IMR-90 (cell line): ENCODE data around the gene SMIM43. TPM values are rescaled to one million over a fixed set of nuclear protein-coding genes. Genes with fewer than 3 reads are reported as not detected.
"Not testable (repeated sequence)": the region's sequence is repeated elsewhere in the genome, so short reads cannot be mapped to it uniquely, and the experiment has no call there.

Source experiments
- ATAC-seq: fragments of 200-7000 bp; cut with Tn5 transposase; 2 replicates; pipeline ENCODE4 v1.9.1; 2020; ENCODE audit warnings: low read depth, mild to moderate bottlenecking, moderate library complexity
- BruUV-seq: library from RNA; stranded (reverse); fragments of 400-500 nt; replicated peaks from 2 replicates; lab custom pipeline; 2021; lab: Mats Ljungman, UMichigan
- CTCF ChIA-PET: fragments of 300-600 bp; formaldehyde crosslinking; extraction: SDS; loops from one replicate; lab custom pipeline; 2021; ENCODE audit warnings: antibody characterized with exemption; lab: Yijun Ruan, JAX
- POLR2A ChIA-PET: fragments of 300-600 bp; sonication (Branson Sonifier 250); formaldehyde crosslinking; loops from one replicate; lab custom pipeline; 2022; ENCODE audit warnings: antibody characterized with exemption; ENCODE audit not compliant: unreplicated experiment; lab: Charles Lee
- DNase-seq: peaks from one replicate; pipeline ENCODE4 v3.0.0; 2013
- H2AFZ ChIP-seq: replicated peaks from 2 replicates; pipeline ENCODE3; 2013; ENCODE audit warnings: low read length, mild to moderate bottlenecking; ENCODE audit not compliant: poor library complexity
- H2AK5ac ChIP-seq: 2 replicates; pipeline ENCODE4 v1.6.1; 2013; ENCODE audit warnings: low read depth, low read length, inconsistent platforms
- H2AK9ac ChIP-seq: replicated peaks from 2 replicates; pipeline ENCODE3; 2013; ENCODE audit warnings: mild to moderate bottlenecking, low read depth, low read length, moderate library complexity; ENCODE audit not compliant: poor library complexity
- H2BK120ac ChIP-seq: 2 replicates; pipeline ENCODE4 v1.6.1; 2013; ENCODE audit warnings: low read depth, low read length, inconsistent platforms
- H2BK15ac ChIP-seq: 3 replicates; pipeline ENCODE4 v1.6.1; 2013; ENCODE audit warnings: low read depth, low read length, inconsistent platforms
- H2BK20ac ChIP-seq: 2 replicates; pipeline ENCODE4 v1.6.1; 2013; ENCODE audit warnings: low read depth, mild to moderate bottlenecking, inconsistent platforms, low read length, moderate library complexity
- H2BK5ac ChIP-seq: 2 replicates; pipeline ENCODE4 v1.6.1; 2013; ENCODE audit warnings: mild to moderate bottlenecking, low read depth, low read length, inconsistent platforms; ENCODE audit not compliant: poor library complexity, severe bottlenecking
- H3K14ac ChIP-seq: replicated peaks from 2 replicates; pipeline ENCODE4 v1.6.1; 2013; ENCODE audit warnings: low read depth, low read length, inconsistent platforms
- H3K18ac ChIP-seq: 2 replicates; pipeline ENCODE4 v1.6.1; 2013; ENCODE audit warnings: low read depth, low read length, control low read depth
- H3K23ac ChIP-seq: 2 replicates; pipeline ENCODE4 v1.6.1; 2013; ENCODE audit warnings: low read depth, low read length, inconsistent platforms
- H3K27ac ChIP-seq: 2 replicates; pipeline ENCODE4 v1.5.1; 2013; ENCODE audit warnings: mild to moderate bottlenecking, control low read depth, low read length; ENCODE audit not compliant: insufficient read depth
- H3K27me3 ChIP-seq: 2 replicates; pipeline ENCODE4 v1.6.1; 2013; ENCODE audit warnings: low read length; ENCODE audit not compliant: control insufficient read depth, insufficient read depth
- H3K36me3 ChIP-seq: 2 replicates; pipeline ENCODE4 v1.6.1; 2013; ENCODE audit warnings: low read length, mixed read lengths; ENCODE audit not compliant: control insufficient read depth, insufficient read depth
- H3K4ac ChIP-seq: 2 replicates; pipeline ENCODE4 v1.6.1; 2013; ENCODE audit warnings: low read depth, low read length, inconsistent platforms
- H3K4me1 ChIP-seq: 2 replicates; pipeline ENCODE4 v1.6.1; 2013; ENCODE audit warnings: low read length, mixed read lengths; ENCODE audit not compliant: control insufficient read depth, insufficient read depth
- H3K4me2 ChIP-seq: 2 replicates; pipeline ENCODE4 v1.6.1; 2013; ENCODE audit warnings: low read depth, mild to moderate bottlenecking, control low read depth, low read length, moderate library complexity
- H3K4me3 ChIP-seq: 2 replicates; pipeline ENCODE4 v1.5.1; 2013; ENCODE audit warnings: low read depth, mild to moderate bottlenecking, control low read depth, low read length, moderate library complexity; ENCODE audit not compliant: insufficient read depth
- H3K56ac ChIP-seq: 2 replicates; pipeline ENCODE4 v1.6.1; 2013; ENCODE audit warnings: low read length, inconsistent platforms; ENCODE audit not compliant: insufficient read depth; ENCODE audit errors: extremely low read depth
- H3K79me1 ChIP-seq, 2 experiments: 2 replicates each; pipeline ENCODE4 v1.6.1; 2013; ENCODE audit warnings: low read length in 2 of 2, inconsistent platforms in 1 of 2, low read depth in 1 of 2
- H3K9ac ChIP-seq: 2 replicates; pipeline ENCODE4 v1.6.1; 2013; ENCODE audit warnings: low read depth, low read length, control low read depth
- H3K9me1 ChIP-seq: 2 replicates; pipeline ENCODE4 v1.6.1; 2013; ENCODE audit warnings: low read length, inconsistent platforms; ENCODE audit not compliant: insufficient read depth
- H3K9me3 ChIP-seq: 2 replicates; pipeline ENCODE4 v1.6.1; 2013; ENCODE audit warnings: low read length; ENCODE audit not compliant: control insufficient read depth, insufficient read depth
- H4K20me1 ChIP-seq: 2 replicates; pipeline ENCODE4 v1.6.1; 2013; ENCODE audit warnings: low read length, inconsistent platforms; ENCODE audit not compliant: insufficient read depth
- H4K5ac ChIP-seq: 2 replicates; pipeline ENCODE4 v1.6.1; 2013; ENCODE audit warnings: mild to moderate bottlenecking, low read depth, low read length, control low read depth
- H4K8ac ChIP-seq, 2 experiments: 2 replicates each; pipeline ENCODE4 v1.6.1; 2013; ENCODE audit warnings: low read depth in 2 of 2, low read length in 2 of 2, control low read depth in 1 of 2, inconsistent platforms in 1 of 2
- H4K91ac ChIP-seq: 2 replicates; pipeline ENCODE4 v1.6.1; 2013; ENCODE audit warnings: low read depth, low read length, inconsistent platforms; ENCODE audit not compliant: insufficient read depth
- CEBPB ChIP-seq: IDR thresholded peaks from 2 replicates; pipeline ENCODE4 v1.6.1; 2012; ENCODE audit warnings: low read depth, low read length, improper control_type of control experiment
- FOS ChIP-seq: fragments of 150-350 bp; IDR thresholded peaks from 2 replicates; pipeline ENCODE4 v1.6.1; 2016; ENCODE audit warnings: low read depth, low read length
- WGBS, 2 experiments: methylation state at CpG; one replicate each; pipeline versions ENCODE4 v1.1.5 to v1.1.7; 2013; ENCODE audit warnings: missing lambda C conversion rate in 2 of 2; ENCODE audit not compliant: insufficient read length in 1 of 2; ENCODE audit errors: extremely low coverage in 2 of 2; 5-methylcytosine and 5-hydroxymethylcytosine counted together
- dilution Hi-C: fragments of 300-500 bp; cut with HindIII; formaldehyde crosslinking; loops from one replicate; pipeline ENCODE4 v1.14.3; 2018; ENCODE audit warnings: low sequenced_read_pairs; ENCODE audit not compliant: unreplicated experiment
- in situ Hi-C: fragments of 300-500 bp; cut with MboI; formaldehyde crosslinking; loops from 3 replicates; pipeline ENCODE4 v1.14.3; 2019; ENCODE audit warnings: low sequenced_read_pairs, inconsistent platforms, mixed read lengths
- intact Hi-C: fragments of 100-400 bp; cut with micrococcal nuclease; formaldehyde crosslinking; loops from 2 replicates; pipeline ENCODE4 v1.10.0; 2022
- polyA plus RNA-seq, 3 experiments: library from polyadenylated mRNA; depleted of rRNA; stranded (reverse); fragments of >200 nt; gene quantifications; 2 replicates each; pipeline ENCODE4 v1.2.3, GENCODE V29; 2012; ENCODE audit warnings: low replicate concordance in 1 of 3
- total RNA-seq: library from RNA; depleted of rRNA; stranded (reverse); fragments of >200 nt; gene quantifications from 2 replicates; pipeline ENCODE4 v1.2.3, GENCODE V29; 2012

SMIM43 gene
- total and polyA plus RNA-seq, 2 of the 4 experiments (the other 2 are of a cell fraction), result 1.4 to 2.8 TPM

DNA sequence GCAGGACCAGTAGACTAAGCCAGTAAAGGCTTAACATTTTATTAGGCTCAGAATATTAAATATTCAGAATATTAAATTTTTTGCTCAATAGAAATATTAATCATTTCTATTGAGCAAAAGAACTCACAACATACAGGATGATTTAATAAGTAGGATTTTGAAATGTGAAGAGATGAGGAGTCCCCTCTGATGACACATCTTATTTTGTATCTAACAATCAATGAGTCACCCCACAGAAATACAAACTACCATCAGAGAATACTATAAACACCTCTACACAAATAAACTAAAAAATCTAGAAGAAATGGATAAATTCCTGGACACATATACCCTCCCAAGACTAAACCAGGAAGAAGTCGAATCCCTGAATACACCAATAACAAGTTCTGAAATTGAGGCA lies 12.8 kb downstream of the SMIM43 start:
- dilution Hi-C loops, result not testable (repeated sequence)
- H3K14ac ChIP-seq, result 0 out of 2 replicates have a peak overlapping the region, but pooled peaks have one; percentile 48
- peak overlapping the region; percentile 79; the same call in 1 of the 2 replicates for H3K4me2 ChIP-seq

More for the DNA sequence above, 12.8 kb downstream of the SMIM43 start:
- Histone ChIP-seq H2BK5ac (peak overlapping the region; percentile 84), H2BK20ac (peak overlapping the region; percentile 61), H4K5ac (peak overlapping the region; percentile 80; the same call in 1 of the 2 replicates), H2BK120ac (peak overlapping the region; percentile 81), H3K18ac (peak overlapping the region; percentile 92; the same call in 1 of the 2 replicates), H4K91ac (peak overlapping the region; percentile 80; the same call in 1 of the 2 replicates), H2BK15ac (peak overlapping the region; percentile 77; the same call in 1 of the 3 replicates), H3K4ac (peak overlapping the region; percentile 92; the same call in 1 of the 2 replicates), H4K8ac (peak overlapping the region; percentile 54 to 65; a peak in 3 of 4 replicates)
- no CpG with 5 or more reads among the region's 1 CpG for WGBS, 2 experiments
- H2AK9ac ChIP-seq, H3K9me1 ChIP-seq, H3K27ac ChIP-seq, intact Hi-C loops, H3K56ac ChIP-seq, H4K20me1 ChIP-seq, in situ Hi-C loops, H3K36me3 ChIP-seq, BruUV-seq, H3K4me3 ChIP-seq, H3K9me3 ChIP-seq, H3K4me1 ChIP-seq, H3K27me3 ChIP-seq, H3K9ac ChIP-seq, H3K79me1 ChIP-seq, H3K23ac ChIP-seq, POLR2A ChIA-PET, H2AFZ ChIP-seq, H2AK5ac ChIP-seq: not testable (repeated sequence)
- ATAC-seq, result peak; percentile 86
- TF ChIP-seq FOS (peak; percentile 88), CEBPB (peak; percentile 43; the same call in 1 of the 2 replicates)
- DNase-seq, result peak; percentile 83
- CTCF ChIA-PET, result interaction anchor here (1.6 kb wide), 1 partner anchor 10 kb away, joined by 3 read pairs; no protein-coding TSS in a partner anchor
